Measurements from ENCODE around the gene SYTL2. TPM values are rescaled to one million over a fixed set of nuclear protein-coding genes. Genes with fewer than 3 reads are reported as not detected.

The SYTL2 gene
- total RNA-seq, 6 experiments from 2014 or later: 23.2 to 39.5 (median 27.4) TPM

DNA sequence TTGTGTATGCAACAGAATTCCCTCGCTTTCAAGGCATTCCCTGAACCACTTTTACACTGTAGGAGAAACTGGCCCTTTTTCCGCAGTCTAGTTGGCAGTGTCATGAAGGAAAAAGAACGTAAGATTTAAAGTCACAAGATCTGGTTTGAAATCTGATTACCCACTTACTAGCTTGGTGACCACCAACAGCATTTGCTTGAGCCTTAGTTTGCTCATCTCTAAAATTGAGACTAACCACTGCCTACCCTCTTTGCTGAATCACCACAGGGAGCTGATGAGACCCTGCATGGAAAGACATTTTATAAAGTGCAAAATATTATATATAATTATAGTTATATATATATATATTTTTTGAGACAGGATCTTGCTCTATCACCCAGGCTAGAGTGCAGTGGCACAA is 39.4 kb downstream of the SYTL2 start:
- Mint-ChIP-seq H3K27ac (no peak overlapping the region), H3K9me3 (peaks cover 7% of the 10 kb centered on the region), H3K27me3 (ENCODE audit: insufficient read depth) (peaks cover 5% of the 10 kb centered on the region; the same call in 1 of the 2 replicates), H3K36me3 (ENCODE audit: low read depth) (peaks cover 9% of the 10 kb centered on the region; the same call in 1 of the 2 replicates), H3K4me1 (ENCODE audit: low read depth) (peaks cover 34% of the 10 kb centered on the region), H3K4me3 (no peak overlapping the region)
- DNase-seq: no peak
- TF ChIP-seq, protein P1, sequence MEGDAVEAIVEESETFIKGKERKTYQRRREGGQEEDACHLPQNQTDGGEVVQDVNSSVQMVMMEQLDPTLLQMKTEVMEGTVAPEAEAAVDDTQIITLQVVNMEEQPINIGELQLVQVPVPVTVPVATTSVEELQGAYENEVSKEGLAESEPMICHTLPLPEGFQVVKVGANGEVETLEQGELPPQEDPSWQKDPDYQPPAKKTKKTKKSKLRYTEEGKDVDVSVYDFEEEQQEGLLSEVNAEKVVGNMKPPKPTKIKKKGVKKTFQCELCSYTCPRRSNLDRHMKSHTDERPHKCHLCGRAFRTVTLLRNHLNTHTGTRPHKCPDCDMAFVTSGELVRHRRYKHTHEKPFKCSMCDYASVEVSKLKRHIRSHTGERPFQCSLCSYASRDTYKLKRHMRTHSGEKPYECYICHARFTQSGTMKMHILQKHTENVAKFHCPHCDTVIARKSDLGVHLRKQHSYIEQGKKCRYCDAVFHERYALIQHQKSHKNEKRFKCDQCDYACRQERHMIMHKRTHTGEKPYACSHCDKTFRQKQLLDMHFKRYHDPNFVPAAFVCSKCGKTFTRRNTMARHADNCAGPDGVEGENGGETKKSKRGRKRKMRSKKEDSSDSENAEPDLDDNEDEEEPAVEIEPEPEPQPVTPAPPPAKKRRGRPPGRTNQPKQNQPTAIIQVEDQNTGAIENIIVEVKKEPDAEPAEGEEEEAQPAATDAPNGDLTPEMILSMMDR (IDR thresholded peaks at IDR 0.05): no peak

DNA sequence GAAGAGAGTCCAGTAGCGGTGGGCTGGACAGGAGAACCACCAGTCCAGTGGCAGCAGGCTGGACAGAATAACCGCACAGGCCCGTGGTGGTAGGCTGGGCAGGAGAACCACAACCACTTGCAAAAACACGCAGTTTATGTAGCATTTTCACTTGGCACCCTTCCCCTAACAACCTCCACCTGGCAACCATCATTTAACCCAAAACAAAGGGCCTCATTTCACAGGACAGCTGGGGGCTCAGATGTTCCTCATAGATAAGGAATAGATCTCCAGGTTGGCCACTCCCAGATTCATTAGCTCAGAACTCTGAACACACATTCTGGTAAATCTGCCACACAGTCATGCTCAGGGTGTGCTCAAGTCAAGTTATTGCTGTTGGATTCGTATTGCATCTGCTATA is 41.2 kb downstream of the SYTL2 start:
- H3K27me3 Mint-ChIP-seq (ENCODE audit: insufficient read depth): peaks cover 5% of the 10 kb centered on the region; the same call in 1 of the 2 replicates
- H3K4me1 Mint-ChIP-seq (ENCODE audit: low read depth): peaks cover 34% of the 10 kb centered on the region
- H3K36me3 Mint-ChIP-seq (ENCODE audit: low read depth): peaks cover 9% of the 10 kb centered on the region; the same call in 1 of the 2 replicates
- no peak overlapping the region for H3K27ac Mint-ChIP-seq
- TF ChIP-seq, protein P1 (IDR thresholded peaks at IDR 0.05): no peak
- no peak overlapping the region for H3K4me3 Mint-ChIP-seq
- peaks cover 7% of the 10 kb centered on the region for H3K9me3 Mint-ChIP-seq
- no peak for DNase-seq

DNA sequence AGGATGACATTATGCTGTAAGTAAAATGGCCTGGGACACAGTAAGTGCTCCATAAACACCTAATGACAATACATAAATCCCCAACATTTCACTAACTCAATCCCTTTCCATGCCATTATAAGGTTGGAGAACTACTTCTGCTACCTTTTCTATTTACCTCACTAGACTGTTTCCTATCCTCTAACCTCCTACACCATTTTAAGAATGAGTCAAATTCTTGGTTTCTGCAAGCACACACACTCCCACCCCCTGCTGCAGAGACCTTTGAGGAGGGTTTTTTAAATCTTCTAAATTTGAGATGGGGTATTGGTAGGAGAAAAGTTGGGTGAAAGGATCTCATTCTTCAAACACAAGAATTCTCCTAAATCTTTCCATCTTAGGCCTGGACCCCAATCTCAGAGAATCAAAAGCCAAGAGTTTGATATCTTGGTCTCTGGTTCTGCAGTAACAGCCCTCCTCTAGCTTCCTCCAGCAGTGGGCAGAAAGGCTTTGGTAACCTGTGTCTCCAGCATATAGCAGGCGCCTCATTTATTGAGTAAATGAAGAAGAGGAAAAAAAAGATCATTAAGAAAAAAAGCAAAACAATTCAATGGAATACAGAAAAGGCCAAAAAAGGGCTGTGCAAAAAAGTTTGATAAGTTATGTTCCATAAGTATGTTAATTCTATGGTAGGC is 42.3 kb downstream of the SYTL2 start:
- Mint-ChIP-seq H3K4me1 (ENCODE audit: low read depth) (peaks cover 25% of the 10 kb centered on the region), H3K36me3 (ENCODE audit: low read depth) (peaks cover 9% of the 10 kb centered on the region; the same call in 1 of the 2 replicates), H3K27ac (no peak overlapping the region)

DNA sequence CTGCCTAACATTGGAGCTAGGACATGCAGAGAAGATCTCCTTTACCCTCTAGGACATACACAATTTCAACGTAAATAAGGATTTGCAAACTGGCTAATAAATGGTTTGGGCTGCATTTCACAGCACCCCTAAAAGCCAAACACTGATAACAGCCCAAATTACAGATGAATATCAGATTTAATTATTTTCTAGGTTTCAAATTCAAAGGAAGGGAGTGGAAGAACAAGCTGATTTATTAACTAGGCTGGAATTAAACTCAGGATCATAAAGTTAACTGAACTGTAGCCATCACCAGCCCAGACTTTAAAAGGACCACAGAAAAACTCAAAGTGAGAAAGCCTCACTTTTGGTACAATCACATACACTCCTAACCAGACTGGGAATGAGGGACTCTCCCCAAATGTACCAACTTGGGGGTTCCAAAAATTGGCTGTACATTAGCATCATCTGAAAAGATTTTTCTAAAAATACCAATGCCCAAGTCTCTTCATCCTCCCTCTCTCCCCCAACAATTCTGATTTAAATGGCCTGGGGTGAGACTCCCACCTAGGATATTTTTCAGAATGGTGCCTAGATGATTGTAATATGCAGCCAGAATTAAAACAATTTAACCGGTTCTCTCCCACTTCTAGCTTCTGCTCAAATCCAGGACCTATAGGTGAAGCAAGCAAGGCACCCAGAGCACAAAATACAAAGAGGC is 43.5 kb downstream of the SYTL2 start:
- peaks cover 18% of the 10 kb centered on the region for H3K4me1 Mint-ChIP-seq (ENCODE audit: low read depth)
- peaks cover 5% of the 10 kb centered on the region; the same call in 1 of the 2 replicates for H3K27me3 Mint-ChIP-seq (ENCODE audit: insufficient read depth)
- peaks cover 7% of the 10 kb centered on the region for H3K9me3 Mint-ChIP-seq
- H3K27ac Mint-ChIP-seq: no peak overlapping the region; the same call in 1 of the 2 replicates
- TF ChIP-seq, protein P1 (IDR thresholded peaks at IDR 0.05): no peak
- H3K4me3 Mint-ChIP-seq: no peak overlapping the region
- no peak for DNase-seq
- H3K36me3 Mint-ChIP-seq (ENCODE audit: low read depth): peaks cover 9% of the 10 kb centered on the region; the same call in 1 of the 2 replicates

More for the DNA sequence above, 42.3 kb downstream of the SYTL2 start:
- Mint-ChIP-seq H3K9me3 (peaks cover 7% of the 10 kb centered on the region), H3K4me3 (no peak overlapping the region), H3K27me3 (ENCODE audit: insufficient read depth) (peaks cover 5% of the 10 kb centered on the region; the same call in 1 of the 2 replicates)
- no peak for DNase-seq
- TF ChIP-seq, protein P1 (IDR thresholded peaks at IDR 0.05): no peak

DNA sequence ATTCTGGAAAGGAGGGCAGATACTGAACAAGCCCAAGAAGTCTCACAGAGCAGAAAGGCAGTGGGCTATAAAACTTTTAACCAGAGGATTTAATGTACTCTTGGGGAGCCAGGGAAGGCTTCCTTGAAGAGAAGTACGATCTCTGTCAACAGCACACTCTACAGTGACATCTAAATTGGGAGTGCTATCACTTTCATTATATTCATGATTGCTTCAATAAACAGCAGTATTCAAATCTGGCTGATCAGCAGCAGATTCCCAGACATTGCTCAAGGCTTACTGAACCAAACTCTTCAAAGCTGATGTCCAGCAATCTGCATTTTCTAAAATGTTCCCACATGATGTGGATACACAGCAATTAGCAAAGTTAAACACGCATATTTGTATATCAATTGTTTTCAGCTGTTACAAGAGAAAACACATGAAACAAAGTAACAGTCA is 44.2 kb downstream of the SYTL2 start:
- H3K36me3 Mint-ChIP-seq (ENCODE audit: low read depth): peaks cover 9% of the 10 kb centered on the region; the same call in 1 of the 2 replicates
- peaks cover 5% of the 10 kb centered on the region; the same call in 1 of the 2 replicates for H3K27me3 Mint-ChIP-seq (ENCODE audit: insufficient read depth)
- H3K9me3 Mint-ChIP-seq: peaks cover 7% of the 10 kb centered on the region
- peaks cover 22% of the 10 kb centered on the region for H3K4me1 Mint-ChIP-seq (ENCODE audit: low read depth)
- H3K4me3 Mint-ChIP-seq: no peak overlapping the region
- peak; percentile 12 for DNase-seq
- TF ChIP-seq, protein P1 (IDR thresholded peaks at IDR 0.05): no peak
- no peak overlapping the region; the same call in 1 of the 2 replicates for H3K27ac Mint-ChIP-seq
